NCI-H1417 treated with DMSO at 0.1 percent for 48 hours (cell line): ENCODE results near the gene ACOD1.
A peak's percentile ranks its signal among the peaks of the same experiment; 100 is the strongest.
"Not testable (repeated sequence)": the region's sequence is repeated elsewhere in the genome, so short reads cannot be mapped to it uniquely, and the experiment has no call there.

ENCODE experiments used
- DNase-seq: peaks from one replicate; lab custom pipeline; 2025; lab: John Stamatoyannopoulos, UW

ACOD1 gene

DNA sequence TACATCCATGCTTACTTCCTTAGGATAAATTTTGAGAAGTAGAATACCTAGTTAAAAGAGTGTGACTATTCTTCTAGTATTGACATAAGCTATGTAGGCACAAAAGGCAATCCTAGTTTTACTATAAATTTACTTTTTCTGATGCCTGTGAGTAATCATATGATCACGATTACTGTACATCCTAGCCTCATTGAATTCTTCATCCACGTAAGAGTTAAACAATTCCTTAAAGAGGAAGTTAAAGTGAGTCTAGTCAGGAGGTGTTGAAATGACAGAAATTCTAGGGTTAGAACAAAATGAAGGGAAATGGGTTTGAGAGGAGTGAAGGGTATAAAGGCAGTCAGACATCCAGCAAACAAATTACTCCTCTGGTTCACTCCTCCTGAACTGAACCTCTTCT, at the start of gene ACOD1:
Gene ACOD1, plus strand, starts transcription at position 363 of the 400 bp plus-strand sequence. CDS start 48 bp downstream, outside the sequence.
- no peak for DNase-seq

DNA sequence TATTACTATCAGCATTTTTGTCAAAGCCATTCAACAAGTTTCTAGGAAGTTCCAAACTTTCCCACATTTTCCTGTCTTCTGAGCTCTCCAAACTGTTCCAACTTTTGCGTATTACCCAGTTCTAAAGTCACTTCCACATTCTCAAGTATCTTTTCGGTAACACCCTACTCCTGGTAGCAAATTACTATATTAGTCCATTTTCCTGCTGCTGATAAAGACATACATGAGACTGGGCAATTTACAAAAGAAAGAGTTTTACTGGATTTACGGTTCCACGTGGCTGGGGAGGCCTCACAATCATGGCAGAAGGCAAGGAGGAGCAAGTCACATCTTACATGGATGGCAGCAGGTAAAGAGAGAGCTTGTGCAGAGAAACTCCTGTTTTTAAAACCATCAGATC, 49.2 kb upstream of the ACOD1 start:
- DNase-seq, result not testable (repeated sequence)

DNA sequence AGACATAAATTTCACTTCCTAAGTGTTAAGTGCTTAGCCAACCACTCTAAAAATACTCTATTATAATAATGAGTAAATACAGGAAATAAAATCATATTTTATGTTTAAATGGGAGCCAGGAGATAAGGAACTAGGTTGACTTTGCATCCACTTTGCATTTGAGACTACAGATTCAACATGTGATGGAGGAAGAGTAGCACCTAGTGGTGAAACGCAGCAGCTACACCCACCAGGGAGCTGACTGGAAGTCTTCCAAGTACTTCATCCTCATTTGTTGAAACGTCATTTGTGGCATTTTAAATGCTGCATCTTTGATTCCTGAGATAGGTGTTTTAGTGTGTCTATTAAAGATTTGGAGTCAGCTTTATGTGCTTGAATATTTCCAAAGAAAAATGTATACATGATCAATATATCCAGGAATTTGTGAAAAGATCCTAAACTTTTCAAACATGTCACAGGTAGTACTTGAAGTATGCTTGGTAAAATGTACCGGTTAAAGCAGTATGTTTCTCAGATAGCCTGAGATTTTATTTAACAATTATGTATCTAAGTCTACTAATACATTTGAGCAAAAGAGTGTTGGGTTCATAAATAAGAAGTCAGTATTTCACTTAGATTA, 44.7 kb upstream of the ACOD1 start:
- DNase-seq, result peak; percentile 29

DNA sequence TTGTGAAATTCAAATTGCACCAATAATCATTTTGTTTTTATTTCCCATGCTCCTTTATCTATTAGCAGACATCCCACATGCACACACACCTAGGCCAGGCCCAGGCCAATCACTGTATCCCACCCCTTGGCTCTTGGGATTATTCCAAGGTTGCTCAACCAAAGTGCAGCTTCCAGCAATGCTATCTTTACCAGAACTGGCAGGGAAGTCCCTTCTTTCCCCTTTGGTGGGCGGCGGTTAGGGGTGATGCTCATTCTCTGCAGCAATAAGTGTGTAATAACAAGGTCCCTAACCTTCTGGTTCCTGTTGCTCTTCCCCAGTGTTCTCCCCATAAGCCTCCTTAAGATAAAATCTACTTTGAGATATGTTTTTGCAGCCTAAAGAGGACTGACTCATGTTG, 43.8 kb upstream of the ACOD1 start:
- DNase-seq, result no peak

DNA sequence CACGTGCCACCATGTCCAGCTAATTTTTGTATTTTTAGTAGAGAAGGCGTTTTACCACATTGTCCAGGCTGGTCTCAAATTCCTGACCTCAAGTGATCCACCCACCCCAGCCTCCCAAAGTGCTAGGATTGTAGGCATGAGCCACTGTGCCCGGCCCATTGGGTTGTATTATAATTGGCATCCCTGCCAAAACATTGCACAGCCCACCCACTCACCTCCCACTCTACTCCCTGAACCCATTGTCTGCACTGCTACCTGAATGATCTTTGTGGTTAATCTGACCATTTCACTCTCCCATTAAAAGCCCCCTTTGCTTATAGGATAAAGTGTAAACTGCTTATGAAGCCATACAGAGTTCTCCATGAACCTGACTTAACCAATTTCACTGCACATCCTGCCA, 35.8 kb upstream of the ACOD1 start:
- no peak for DNase-seq

DNA sequence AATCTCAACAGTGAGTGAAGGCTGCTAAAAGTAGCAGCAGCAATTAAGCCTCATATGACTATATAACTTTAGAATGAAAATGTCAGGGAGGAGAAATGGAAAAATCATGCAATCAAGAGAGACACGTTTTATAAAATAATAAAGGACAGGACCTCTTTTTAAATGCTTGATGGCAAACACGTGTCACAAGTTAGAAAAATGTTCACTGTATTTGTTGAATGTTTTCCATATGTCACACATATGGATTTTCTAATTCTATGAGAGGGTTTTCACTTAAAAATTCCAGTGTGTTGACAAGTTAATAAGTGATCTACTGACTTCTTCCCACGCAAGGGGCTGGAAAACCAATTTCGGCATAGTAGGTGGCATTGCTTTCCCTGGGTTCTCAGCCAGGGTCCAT, 34.4 kb upstream of the ACOD1 start:
- no peak for DNase-seq

DNA sequence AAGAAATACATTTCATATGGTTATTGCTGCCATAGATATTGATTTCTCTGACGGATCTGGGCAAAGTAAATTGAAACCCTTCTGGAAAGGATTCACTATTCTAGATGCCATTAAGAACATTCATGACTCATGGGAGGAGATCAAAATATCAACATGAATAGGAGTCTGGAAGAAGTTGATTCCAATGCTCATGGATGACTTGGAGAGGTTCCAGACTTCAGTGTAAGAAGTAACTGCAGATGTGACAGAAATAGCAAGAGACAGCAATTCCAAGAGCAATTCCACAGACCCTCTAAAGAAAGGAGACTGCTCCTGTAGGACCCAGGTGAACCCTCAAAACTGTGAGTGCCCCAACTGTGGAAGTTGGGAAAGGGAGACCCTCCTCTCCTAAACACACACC, 31.2 kb upstream of the ACOD1 start:
- DNase-seq, result no peak

DNA sequence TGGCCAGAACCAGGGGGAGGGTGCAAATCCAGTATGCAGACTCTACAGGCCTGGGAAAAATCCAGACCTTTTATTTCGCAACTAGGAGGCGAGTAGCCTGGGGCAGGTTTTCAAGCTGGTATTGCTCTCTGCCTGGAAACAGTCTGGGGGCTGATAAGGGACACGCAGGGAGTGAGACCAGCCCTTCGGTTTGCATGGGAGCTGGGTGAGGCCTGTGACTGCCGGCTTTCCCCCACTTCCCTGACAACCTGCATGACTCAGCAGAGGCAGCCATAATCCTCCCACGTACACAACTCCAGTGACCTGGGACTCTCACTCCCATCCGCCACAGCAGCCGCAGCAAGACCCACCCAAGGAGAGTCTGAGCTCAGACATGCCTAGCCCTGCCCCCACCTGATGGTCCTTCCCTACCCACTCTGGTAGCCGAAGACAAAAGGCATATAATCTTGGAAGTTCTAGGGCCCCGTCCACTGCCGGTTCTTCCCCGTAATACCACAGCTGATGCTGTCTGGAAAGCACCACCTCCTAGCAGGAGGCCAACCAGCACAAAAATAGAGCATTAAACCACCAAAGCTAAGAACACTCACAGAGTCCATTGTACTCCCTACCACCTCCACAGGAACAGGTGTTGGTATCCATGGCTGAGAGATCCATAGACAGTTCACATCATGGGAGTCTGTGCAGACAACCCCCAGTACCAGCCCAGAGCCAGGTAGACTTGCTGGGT, 30.4 kb upstream of the ACOD1 start:
- not testable (repeated sequence) for DNase-seq

DNA sequence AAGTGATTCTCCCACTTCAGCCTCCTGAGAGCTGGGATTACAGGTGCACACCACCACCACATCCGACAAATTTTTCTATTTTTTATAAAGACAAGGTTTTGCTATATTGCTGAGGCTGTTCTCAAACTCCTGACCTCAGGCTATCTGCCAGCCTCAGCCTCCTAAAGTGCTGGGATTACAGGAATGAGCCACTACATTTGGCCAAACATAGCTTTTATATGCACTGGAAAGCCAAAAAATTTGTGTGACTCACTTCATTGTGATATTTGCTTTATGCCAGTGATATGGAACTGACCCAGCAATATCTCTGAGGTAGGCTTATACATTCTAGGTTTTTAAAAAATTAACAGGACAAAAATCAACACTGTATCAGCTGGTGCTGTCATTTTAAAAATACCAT, 26.8 kb upstream of the ACOD1 start:
- DNase-seq, result no peak

DNA sequence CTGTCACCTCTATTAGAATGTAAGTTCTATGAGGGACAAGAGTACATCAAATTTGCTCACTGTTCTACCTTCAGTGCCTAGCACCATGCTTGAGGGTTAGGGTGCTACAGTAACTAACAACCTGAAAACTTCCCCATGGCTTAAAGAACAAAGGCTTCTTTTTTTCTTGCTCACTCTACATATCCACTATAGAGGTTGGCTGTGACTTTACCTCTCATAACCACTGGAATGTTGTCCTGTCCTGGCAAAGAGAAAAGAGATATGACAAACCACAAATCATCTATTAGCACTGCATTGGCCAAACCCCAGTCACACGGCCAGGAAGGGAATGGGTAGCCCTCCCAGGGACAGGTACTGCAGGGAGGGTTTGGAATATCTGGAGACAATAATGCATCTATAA, 23.2 kb upstream of the ACOD1 start:
- DNase-seq, result no peak

DNA sequence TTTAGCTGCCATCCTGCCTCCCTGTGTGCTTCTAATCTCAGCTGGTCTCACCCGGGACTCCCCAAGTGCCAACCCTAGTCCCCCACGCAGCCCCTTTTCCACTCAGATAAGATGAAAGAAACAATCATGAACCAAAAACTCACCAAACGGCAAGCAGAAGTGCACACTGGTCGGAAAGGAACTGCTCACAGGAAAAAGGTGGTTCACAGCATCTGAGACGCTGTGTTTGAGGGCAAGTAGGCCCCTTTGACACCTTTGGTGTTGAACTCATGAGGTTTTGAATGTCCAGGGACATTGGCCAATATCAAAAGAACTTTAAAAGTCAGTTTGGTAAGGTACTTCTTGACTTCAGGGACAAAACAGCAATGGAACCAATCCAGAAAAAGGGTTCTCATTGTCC, 20.4 kb upstream of the ACOD1 start:
- DNase-seq, result no peak

DNA sequence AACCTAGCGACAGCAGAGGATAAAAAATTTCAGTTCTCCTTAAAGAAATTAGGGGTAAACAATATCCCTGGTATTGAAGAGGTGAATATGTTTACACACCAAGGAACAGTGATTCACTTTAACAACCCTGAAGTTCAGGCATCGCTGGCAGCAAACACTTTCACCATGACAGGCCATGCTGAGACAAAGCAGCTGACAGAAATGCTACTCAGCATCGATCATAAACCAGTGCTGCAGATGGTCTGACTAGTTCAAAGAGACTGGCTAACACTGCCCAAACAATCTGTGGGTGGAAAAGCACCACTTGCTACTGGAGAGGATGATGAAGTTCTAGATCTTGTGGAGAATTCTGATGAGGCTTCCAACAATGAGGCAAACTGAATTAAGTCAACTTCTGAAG, 19.9 kb upstream of the ACOD1 start:
- DNase-seq, result no peak

DNA sequence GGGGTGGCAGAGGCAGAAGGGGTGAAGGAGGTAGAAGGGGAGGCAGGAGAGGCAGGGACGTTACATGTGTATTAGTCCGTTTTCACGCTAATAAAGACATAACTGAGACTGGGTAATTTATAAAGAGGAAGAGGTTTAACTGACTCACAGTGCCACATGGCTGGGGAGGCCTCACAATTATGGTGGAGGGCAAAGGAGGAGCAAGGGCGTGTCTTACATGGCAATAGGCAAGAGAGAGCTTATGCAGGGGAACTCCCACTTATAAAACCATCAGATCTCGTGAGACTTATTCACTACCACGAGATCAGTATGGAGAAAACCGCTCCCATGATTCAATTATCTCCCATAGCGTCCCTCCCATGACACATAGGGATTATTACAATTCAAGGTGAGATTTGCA, 19.0 kb upstream of the ACOD1 start:
- no peak for DNase-seq

DNA sequence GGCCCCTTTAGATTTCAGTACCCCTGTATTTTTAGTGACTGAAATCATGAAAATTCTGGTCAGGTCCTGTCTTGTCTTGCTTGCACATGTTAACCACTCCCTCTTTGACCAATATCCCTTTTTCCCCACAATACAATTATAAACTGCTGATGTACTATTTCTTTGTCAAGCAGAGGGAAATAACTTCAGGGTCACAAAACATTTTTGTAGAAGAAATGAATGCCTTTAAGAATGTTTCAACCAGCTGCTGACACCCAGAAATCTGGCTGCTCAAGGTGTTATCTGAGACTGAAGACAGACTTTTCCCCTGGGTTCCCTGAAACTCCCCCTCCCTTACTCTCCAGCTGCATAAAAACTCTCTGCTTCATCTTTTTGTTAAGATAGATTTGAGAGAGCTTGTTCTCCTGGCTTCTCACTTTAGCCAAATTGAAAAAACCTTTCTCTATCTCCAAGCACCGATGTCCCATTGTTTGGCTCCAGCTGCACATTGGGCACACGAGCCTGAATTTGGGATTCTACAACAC, 18.4 kb upstream of the ACOD1 start:
- DNase-seq, result no peak

DNA sequence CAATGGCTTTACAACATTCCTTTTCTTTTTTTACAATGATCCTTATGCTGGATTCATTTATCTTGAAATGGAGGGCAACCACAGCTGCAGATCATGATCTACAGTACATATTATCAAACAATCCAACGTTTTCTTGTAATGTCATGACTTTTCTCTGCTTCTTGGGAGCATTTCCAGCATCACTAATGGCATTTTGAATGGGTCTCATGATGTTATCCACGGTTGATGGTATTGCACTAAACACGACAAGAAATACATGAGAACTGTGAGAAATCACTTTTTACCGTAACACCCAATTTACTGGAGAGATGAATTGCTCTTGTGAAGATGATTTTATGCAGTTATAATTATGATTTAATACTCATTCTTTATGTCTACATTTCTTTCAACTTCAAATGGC, 16.2 kb upstream of the ACOD1 start:
- DNase-seq, result no peak

DNA sequence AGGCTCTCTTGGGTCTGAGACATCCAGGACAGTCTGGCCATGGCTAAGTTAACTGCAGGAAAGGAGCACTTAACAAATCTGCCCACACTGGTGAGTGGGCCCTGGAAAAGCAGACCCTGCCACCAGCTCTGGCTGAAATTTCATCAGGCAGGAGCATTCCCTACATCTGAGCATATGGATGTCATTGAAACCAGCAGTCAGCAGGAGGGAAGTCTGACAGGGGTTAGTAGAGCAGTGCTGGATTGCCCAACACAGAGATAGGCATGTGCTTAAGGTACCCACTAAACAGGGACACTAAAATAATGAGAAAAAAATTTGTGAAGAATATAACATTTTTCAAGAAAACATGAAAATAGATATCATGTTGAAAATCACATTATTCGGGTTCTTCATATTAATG, 13.6 kb upstream of the ACOD1 start:
- no peak for DNase-seq

DNA sequence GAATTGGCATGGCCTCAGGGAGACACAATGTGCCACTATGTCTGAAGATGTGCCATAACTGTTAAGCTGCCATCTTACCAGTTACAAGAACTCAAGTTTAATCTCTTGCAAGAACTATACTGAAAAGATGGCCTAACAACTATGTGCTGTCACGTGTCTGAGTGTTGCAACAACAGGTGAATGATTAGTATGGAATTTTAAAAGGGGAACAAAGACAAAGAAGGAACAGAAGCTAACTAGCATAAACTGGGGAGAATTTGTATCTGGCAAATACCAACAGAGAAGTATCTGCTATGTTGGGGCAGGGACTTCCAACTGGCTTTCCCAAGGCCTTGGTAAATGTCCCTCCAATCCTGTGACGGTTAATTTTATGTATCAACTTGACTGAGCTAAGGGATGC, 11.5 kb upstream of the ACOD1 start:
- no peak for DNase-seq

DNA sequence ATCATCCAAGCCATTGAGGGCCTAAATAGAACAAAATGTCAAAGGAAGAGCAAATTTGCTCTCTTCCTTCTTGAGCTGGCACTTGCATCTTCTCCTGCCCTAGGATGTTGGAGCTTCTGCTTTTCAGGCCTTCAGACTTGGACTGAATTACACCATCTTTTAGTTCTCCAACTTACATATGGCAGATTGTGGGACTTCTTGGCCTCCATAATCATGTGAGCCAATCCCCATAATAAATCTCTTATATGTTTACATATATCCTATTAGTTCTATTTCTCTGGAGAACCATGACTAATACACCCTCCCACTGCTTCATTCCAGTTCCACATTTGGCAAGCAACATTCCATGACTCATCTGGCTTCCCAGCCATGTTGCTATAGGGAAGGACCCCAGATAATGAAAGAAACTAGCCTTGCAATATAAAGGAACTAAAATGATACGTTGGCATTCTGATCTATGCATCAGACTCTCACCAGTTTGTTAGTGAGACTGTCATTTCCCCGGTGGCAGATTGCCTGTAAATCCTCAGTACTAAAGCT, 11.0 kb upstream of the ACOD1 start:
- no peak for DNase-seq

DNA sequence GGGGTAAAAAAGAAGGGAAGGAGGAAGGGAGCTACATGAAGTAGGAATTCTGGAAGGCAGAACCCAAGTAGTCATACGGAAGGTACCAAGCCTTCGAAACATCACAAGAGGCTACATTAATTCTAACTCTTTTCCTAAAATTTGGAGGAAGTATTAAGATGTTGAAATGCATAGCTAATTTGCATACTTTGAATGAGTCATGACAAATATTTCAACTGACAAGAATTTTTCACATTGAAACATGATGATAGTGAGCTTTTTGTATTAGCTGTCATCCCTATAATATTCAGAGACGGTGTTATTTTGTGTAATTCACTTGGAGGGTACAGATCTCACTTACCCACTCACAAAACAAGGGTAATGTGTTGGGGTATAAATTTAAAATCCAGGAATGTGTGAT, 9.1 kb upstream of the ACOD1 start:
- no peak for DNase-seq

DNA sequence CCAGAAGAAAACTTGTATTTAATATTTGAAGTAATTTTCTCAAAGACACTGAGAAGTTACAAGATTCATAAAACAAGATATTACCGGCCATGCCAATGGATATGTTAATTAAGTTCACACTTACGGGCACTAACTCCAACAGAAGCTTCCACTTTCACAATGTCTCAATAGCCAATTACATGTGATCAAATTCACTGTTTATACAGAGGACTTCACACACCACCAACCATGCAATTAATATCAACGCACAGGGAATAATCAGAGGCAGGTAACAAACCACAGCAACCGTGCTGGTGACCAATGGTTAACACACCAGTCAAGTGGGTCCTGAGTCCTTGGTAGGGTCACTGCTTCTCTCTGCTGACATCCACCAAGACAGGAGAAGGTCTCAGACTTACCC, 5.9 kb upstream of the ACOD1 start:
- DNase-seq, result no peak

DNA sequence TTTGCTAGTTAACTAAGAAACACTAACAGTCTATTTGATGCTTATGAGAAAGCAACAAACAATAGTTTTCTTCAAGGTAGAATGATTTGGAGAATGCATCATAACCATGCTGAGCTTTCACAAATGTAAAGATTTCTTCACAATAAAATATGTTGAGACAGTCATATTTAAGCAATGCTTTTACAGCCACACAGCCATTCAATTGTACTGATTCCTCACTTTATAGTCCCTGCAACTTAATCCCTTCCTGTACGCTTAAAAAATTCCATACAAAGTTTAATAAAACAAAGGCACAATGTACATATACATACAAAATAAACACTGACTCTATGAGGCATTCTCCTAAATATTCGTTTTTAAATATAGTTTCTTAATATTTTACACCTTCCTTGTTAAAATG, 4.7 kb upstream of the ACOD1 start:
- no peak for DNase-seq

DNA sequence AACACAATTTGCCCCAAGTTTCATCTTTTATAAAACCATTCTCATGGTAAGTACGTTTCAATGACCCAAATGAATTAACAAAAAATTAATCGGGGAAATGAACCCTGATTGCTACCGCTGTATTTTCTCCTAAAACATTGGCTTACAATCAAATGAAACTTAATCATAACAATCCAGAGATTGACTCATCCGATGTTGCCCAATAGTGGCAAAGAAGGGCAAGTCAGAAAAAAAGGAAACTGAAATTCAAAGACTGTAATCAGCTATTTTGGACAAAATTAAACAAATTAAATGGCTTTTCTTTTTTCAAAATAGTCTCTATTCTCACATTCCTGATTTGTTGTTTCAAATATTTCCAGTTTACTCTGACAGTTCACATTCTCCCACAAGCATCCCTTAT, 3.9 kb upstream of the ACOD1 start:
- DNase-seq, result no peak

DNA sequence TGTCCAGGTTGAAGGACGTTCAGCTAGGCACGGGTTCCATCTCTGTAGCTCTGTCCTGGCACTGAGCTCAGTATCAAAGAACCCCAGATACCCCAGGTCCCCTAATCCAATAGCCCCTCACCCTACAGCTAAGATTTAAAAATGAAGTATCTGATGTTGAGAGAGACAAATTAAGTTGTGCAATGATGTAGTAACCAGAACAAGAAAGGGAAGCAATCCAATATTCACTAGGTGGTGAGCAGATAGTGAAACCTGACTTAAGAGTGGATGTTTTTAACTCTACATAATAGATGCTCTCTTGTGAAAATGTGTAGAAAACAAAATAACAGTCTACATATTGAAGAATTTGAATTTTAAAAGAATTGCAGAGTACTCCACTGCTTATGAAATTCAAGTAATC, 1.8 kb downstream of the ACOD1 start:
- no peak for DNase-seq

DNA sequence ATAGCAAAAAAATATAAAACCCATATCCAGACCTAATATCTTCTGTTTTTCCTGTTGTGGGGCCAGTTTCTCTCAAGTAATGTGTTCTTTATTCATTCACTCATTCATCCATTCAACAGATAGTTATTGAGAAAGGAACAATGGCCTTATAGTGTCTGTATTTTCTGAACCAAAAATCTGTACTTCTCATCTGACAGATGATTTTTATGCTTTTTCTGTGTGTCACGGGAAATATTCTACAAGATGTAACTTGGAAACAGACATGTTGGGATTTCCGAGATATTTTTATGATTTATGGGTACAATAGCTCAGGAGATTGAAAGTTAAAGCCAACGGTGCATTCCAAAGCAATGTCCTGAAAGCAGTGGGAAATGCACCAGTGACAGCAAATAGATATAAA, 5.7 kb downstream of the ACOD1 start:
- no peak for DNase-seq
